Trophoblast cell (in vitro differentiated cells and primary cell): ENCODE results near the gene LCA5.
"Not testable (repeated sequence)": the region's sequence is repeated elsewhere in the genome, so short reads cannot be mapped to it uniquely, and the experiment has no call there.

Experiments
- DNase-seq, 2 donors: peaks; one replicate each; pipeline ENCODE4 v3.0.0-alpha.2; 2016
- H2AFZ ChIP-seq: 2 replicates; pipeline ENCODE4 v1.6.1; 2013; ENCODE audit warnings: low read length, moderate library complexity, mild to moderate bottlenecking; ENCODE audit not compliant: insufficient read depth, poor library complexity
- H2AK5ac ChIP-seq: 2 replicates; pipeline ENCODE4 v1.6.1; 2013; ENCODE audit warnings: mild to moderate bottlenecking, low read length
- H2BK120ac ChIP-seq: 2 replicates; pipeline ENCODE4 v1.6.1; 2013; ENCODE audit warnings: low read length, mild to moderate bottlenecking, moderate library complexity; ENCODE audit not compliant: insufficient read depth, poor library complexity
- H2BK12ac ChIP-seq: 2 replicates; pipeline ENCODE4 v1.6.1; 2013; ENCODE audit warnings: mild to moderate bottlenecking, low read length, moderate library complexity
- H2BK5ac ChIP-seq: 2 replicates; pipeline ENCODE4 v1.6.1; 2013; ENCODE audit warnings: low read length, low read depth, moderate library complexity, mild to moderate bottlenecking; ENCODE audit not compliant: poor library complexity
- H3K14ac ChIP-seq: 2 replicates; pipeline ENCODE4 v1.6.1; 2013; ENCODE audit warnings: mild to moderate bottlenecking, low read length
- H3K18ac ChIP-seq: 2 replicates; pipeline ENCODE4 v1.6.1; 2013; ENCODE audit warnings: mild to moderate bottlenecking, low read length
- H3K23ac ChIP-seq: 2 replicates; pipeline ENCODE4 v1.6.1; 2013; ENCODE audit warnings: low read length
- H3K27ac ChIP-seq: 2 replicates; pipeline ENCODE4 v1.5.1; 2013; ENCODE audit warnings: low read depth, mild to moderate bottlenecking, inconsistent platforms, low read length, moderate library complexity
- H3K27me3 ChIP-seq: 2 replicates; pipeline ENCODE4 v1.6.1; 2013; ENCODE audit warnings: inconsistent platforms, mild to moderate bottlenecking, low read length, moderate library complexity; ENCODE audit not compliant: insufficient read depth
- H3K36me3 ChIP-seq, 2 experiments: 1 replicate in 1 of 2; 2 replicates in 1 of 2; pipeline ENCODE4 v1.6.1; 2013; ENCODE audit warnings: low read length in 2 of 2, mild to moderate bottlenecking in 2 of 2, moderate library complexity in 1 of 2; ENCODE audit not compliant: insufficient read depth in 2 of 2, control insufficient read depth in 1 of 2
- H3K4ac ChIP-seq: 2 replicates; pipeline ENCODE4 v1.6.1; 2013; ENCODE audit warnings: low read depth, mild to moderate bottlenecking, low read length, moderate library complexity
- H3K4me1 ChIP-seq, 2 experiments: 1 replicate in 1 of 2; 2 replicates in 1 of 2; pipeline ENCODE4 v1.6.1; 2013; ENCODE audit warnings: low read length in 2 of 2, mild to moderate bottlenecking in 2 of 2, moderate library complexity in 1 of 2; ENCODE audit not compliant: insufficient read depth in 2 of 2, control insufficient read depth in 1 of 2
- H3K4me2 ChIP-seq: 2 replicates; pipeline ENCODE4 v1.6.1; 2013; ENCODE audit warnings: inconsistent platforms, mild to moderate bottlenecking, low read length, moderate library complexity
- H3K4me3 ChIP-seq: 2 replicates; pipeline ENCODE4 v1.5.1; 2013; ENCODE audit warnings: mild to moderate bottlenecking, low read depth, low read length, inconsistent platforms
- H3K79me1 ChIP-seq: one replicate; pipeline ENCODE4 v1.6.1; 2013; ENCODE audit warnings: low read length
- H3K79me2 ChIP-seq: 2 replicates; pipeline ENCODE4 v1.6.1; 2013; ENCODE audit warnings: low read length, mild to moderate bottlenecking; ENCODE audit not compliant: control insufficient read depth, insufficient read depth, poor library complexity
- H3K9ac ChIP-seq: 2 replicates; pipeline ENCODE4 v1.6.1; 2013; ENCODE audit warnings: mild to moderate bottlenecking, low read length
- H3K9me3 ChIP-seq: 2 replicates; pipeline ENCODE4 v1.6.1; 2013; ENCODE audit warnings: low read depth, mild to moderate bottlenecking, control low read depth, inconsistent platforms, low read length; ENCODE audit not compliant: insufficient read depth
- H4K12ac ChIP-seq: 2 replicates; pipeline ENCODE4 v1.6.1; 2013; ENCODE audit warnings: low read depth, mild to moderate bottlenecking, low read length, moderate library complexity
- H4K8ac ChIP-seq: 2 replicates; pipeline ENCODE4 v1.6.1; 2013; ENCODE audit warnings: low read depth, mild to moderate bottlenecking, low read length, moderate library complexity
- H4K91ac ChIP-seq: one replicate; pipeline ENCODE4 v1.6.1; 2013; ENCODE audit warnings: low read depth, mild to moderate bottlenecking, low read length, moderate library complexity
- WGBS: extraction: QIAGEN DNeasy Blood & Tissue Kit; methylation state at CpG from one replicate; pipeline ENCODE4 v1.1.7; 2013; ENCODE audit warnings: missing lambda C conversion rate; ENCODE audit not compliant: insufficient read length, insufficient coverage; ENCODE audit errors: extremely low coverage; 5-methylcytosine and 5-hydroxymethylcytosine counted together

The LCA5 gene

DNA sequence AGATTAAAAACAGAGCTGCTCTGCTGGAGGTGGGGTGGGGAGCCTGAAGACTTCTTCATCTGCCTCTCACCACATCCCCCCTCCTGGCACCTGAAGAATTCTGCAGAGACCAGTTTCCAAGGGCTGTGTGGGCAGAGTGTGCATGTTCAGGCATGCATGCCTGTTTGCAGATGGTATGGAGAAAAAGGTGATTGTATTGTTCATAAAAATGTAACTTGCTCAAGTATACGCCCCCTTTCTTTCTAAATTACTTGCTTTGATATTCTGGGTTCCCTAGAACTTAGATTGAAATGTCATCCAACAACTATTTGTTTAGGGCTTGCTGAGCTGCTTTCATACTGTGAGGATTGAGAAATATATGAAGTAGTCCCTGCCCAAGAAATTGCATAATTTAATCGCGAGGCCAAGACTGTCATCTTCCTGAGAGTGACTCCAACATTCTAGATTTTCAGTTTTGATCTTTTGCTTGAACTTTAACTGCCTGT, 83.6 kb downstream of the LCA5 start:
- H2AK5ac ChIP-seq = no peak overlapping the region
- H2AFZ ChIP-seq = no peak overlapping the region
- no peak overlapping the region for H3K23ac ChIP-seq
- H3K18ac ChIP-seq = no peak overlapping the region
- H2BK12ac ChIP-seq = no peak overlapping the region
- peaks cover 2% of the 10 kb centered on the region for H3K79me1 ChIP-seq
- no peaks in the 10 kb centered on the region for H3K27me3 ChIP-seq
- WGBS = no CpG with 5 or more reads among the region's 3 CpGs
- no peak overlapping the region for H3K14ac ChIP-seq
- no peak overlapping the region for H4K8ac ChIP-seq
- peak in 1 of 2 donors; percentile 55 for DNase-seq
- H3K4me1 ChIP-seq = peaks cover 2% of the 10 kb centered on the region in 2 experiments
- H3K4ac ChIP-seq = no peak overlapping the region
- H2BK120ac ChIP-seq = no peak overlapping the region
- H4K91ac ChIP-seq = no peak overlapping the region
- no peak overlapping the region for H3K4me3 ChIP-seq
- no peak overlapping the region for H3K9ac ChIP-seq
- H3K9me3 ChIP-seq = peaks cover 1% of the 10 kb centered on the region
- H3K4me2 ChIP-seq = no peak overlapping the region
- no peaks in the 10 kb centered on the region for H3K79me2 ChIP-seq
- H2BK5ac ChIP-seq = no peak overlapping the region
- no peak overlapping the region for H3K27ac ChIP-seq
- H4K12ac ChIP-seq = no peak overlapping the region
- no peaks in the 10 kb centered on the region for H3K36me3 ChIP-seq

DNA sequence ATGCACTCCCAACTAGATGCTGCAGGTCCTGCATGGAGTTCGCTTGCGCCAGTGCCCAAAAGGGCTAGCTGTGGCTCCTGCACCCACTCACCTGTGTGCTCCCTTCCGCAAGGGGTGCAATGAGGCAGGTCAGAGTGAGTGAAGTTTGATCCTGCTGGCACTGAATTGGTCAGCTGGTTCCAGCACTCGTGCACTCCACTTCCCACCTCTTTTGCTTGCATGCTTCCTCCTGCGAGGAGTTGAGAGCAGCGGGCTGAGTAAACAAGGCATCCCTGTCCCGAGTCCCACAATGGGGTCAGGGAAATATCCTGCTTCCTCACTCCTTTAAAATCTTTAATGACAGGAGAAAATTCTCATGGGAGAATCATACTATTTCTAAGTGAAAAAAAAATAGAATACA, 86.2 kb downstream of the LCA5 start:
- H3K27ac ChIP-seq = no peak overlapping the region
- H3K79me2 ChIP-seq = no peaks in the 10 kb centered on the region
- no peak overlapping the region for H2AK5ac ChIP-seq
- peaks cover 1% of the 10 kb centered on the region for H3K9me3 ChIP-seq
- H2AFZ ChIP-seq = no peak overlapping the region
- WGBS = no CpG with 5 or more reads among the region's 7 CpGs
- no peak overlapping the region for H3K4me3 ChIP-seq
- H3K79me1 ChIP-seq = peaks cover 2% of the 10 kb centered on the region
- H3K23ac ChIP-seq = no peak overlapping the region
- no peak overlapping the region for H2BK120ac ChIP-seq
- no peak overlapping the region for H3K4me2 ChIP-seq
- H3K36me3 ChIP-seq = no peaks in the 10 kb centered on the region
- no peak overlapping the region for H3K14ac ChIP-seq
- no peak for DNase-seq
- no peak overlapping the region for H4K8ac ChIP-seq
- no peak overlapping the region for H4K12ac ChIP-seq
- H3K18ac ChIP-seq = no peak overlapping the region
- H2BK5ac ChIP-seq = no peak overlapping the region
- H2BK12ac ChIP-seq = no peak overlapping the region
- H3K4me1 ChIP-seq = peaks cover 2% of the 10 kb centered on the region in 2 experiments
- H3K9ac ChIP-seq = no peak overlapping the region
- H4K91ac ChIP-seq = no peak overlapping the region
- H3K4ac ChIP-seq = no peak overlapping the region
- no peaks in the 10 kb centered on the region for H3K27me3 ChIP-seq

DNA sequence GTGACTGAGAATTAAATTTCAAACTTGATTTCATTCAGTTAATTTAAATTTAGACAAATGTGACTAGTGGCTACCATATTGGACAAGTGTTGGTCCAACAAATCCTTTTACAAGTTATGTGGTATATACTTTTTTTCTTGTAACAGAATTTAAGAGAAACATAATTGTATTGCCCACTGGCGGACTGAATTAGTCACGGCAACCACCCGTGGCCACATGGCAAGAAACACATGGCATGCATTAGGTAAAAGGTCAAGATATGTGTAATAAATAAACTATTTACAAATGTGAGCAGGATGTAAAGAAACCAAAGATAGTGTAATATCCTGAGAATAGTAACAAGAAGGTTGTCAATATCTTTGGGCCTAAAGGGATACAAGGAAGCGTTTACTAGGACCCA, 91.2 kb downstream of the LCA5 start:
- Histone ChIP-seq H3K79me1 (no peaks in the 10 kb centered on the region), H3K4me2 (no peak overlapping the region), H3K23ac (no peak overlapping the region), H3K4me1 (no peaks in the 10 kb centered on the region), H4K8ac (no peak overlapping the region), H2BK12ac (no peak overlapping the region), H3K4me3 (no peak overlapping the region), H3K79me2 (no peaks in the 10 kb centered on the region), H3K9me3 (peaks cover 5% of the 10 kb centered on the region), H3K18ac (no peak overlapping the region), H3K27me3 (no peaks in the 10 kb centered on the region), H3K4ac (no peak overlapping the region), H4K12ac (no peak overlapping the region), H2BK120ac (no peak overlapping the region), H2BK5ac (no peak overlapping the region), H3K14ac (no peak overlapping the region), H2AFZ (no peak overlapping the region), H4K91ac (no peak overlapping the region), H3K36me3 (no peaks in the 10 kb centered on the region), H2AK5ac (no peak overlapping the region), H3K9ac (no peak overlapping the region), H3K27ac (no peak overlapping the region)
- no peak for DNase-seq
- no CpG with 5 or more reads among the region's 4 CpGs for WGBS

GRCh38 chr6:79443876-79444275, 93.4 kb downstream of the LCA5 start:
- not testable (repeated sequence) for H2BK5ac ChIP-seq, H3K4me1 ChIP-seq, H2AK5ac ChIP-seq, H3K4ac ChIP-seq, H2BK120ac ChIP-seq, H3K14ac ChIP-seq, H3K27me3 ChIP-seq, H3K23ac ChIP-seq, H3K79me2 ChIP-seq, H4K12ac ChIP-seq, H3K36me3 ChIP-seq, H3K4me3 ChIP-seq, H3K27ac ChIP-seq, H3K79me1 ChIP-seq, DNase-seq, H3K18ac ChIP-seq, H2AFZ ChIP-seq, H4K91ac ChIP-seq, H3K9ac ChIP-seq, H2BK12ac ChIP-seq, H3K9me3 ChIP-seq, H4K8ac ChIP-seq, H3K4me2 ChIP-seq
- WGBS = no CpG with 5 or more reads among the region's 3 CpGs
